Measurements from ENCODE around the gene EPN2.

EPN2 gene

DNA sequence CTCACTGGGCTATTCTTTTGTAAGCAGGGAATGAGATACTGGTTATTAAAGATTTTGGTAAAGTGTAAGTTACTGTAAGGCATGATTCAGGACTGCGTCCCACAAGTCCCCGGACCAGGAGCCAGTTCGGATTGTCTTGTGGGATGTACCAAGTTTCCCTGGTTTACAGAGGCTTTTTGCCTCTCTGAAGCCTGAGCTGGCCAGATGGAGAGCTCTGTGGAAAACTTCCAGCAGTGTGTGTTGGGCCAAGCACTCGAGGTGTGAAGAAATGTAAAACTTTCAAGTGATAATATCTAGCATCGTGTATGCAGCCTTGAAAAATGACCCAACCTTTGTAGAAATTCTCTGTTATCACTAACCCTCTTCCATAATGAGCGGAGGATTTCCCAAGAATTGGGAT lies 2.4 kb downstream of the EPN2 start:
- DNase-seq (ENCODE audit: low read depth in 2 of 2) = no peak

DNA sequence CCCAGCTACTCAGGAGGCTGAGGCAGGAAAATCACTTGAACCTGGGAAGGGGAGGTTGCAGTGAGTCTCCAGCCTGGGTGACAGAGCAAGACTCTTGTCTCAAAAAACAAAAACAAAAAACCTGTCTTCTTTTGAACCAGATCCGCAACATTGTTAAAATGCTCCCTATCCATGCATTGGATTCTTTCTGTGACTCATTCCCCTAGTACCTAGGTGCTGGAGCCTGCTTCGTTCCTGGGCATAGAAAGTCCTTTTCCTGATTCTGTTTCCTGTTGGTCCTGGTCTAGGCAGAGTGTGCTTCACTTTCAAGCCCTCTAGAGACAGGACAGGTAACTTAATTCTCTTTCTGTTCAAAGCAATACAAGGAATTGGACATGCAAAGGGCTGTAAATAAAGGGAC lies 5.2 kb downstream of the EPN2 start:
- DNase-seq (ENCODE audit: low read depth in 2 of 2) = no peak

DNA sequence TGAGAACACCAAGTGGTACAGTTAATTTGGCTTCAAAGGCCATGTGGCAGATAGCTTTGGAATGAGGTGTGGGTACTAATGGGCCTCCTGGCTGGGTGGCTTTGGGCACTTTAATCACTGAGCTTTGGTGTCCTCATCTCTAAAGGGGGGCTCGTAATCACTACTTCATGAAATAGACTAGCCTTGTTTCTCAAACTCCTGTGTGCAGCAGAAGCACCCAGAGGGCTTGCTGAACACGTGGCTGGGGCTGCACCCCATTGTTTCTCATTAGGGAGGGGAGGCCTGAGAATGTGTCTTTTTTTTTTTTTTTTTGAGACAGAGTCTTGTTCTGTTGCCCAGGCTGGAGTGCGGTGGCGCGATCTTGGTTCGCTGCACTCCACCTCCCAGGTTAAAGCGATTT lies 5.8 kb downstream of the EPN2 start:
- DNase-seq (ENCODE audit: low read depth in 2 of 2) = no peak

DNA sequence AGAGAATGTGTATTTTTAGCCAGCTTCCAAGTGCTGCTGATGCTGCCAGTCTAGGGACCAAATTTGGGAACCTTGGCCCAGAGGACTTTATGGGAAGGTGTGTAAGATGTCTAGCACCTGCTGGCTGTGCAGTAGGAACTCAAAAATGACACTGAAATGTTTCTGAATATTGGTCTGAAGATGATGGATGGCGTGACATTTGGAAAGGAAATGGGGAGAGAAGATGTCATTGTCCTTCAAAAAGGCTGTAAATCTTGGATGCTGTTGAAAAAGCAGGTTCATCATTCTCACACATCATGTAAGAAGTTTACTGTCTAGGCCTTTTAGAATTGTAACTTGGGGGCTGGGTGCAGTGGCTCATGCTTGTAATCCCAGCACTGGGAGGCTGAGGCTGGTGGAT lies 6.7 kb downstream of the EPN2 start:
- DNase-seq (ENCODE audit: low read depth in 2 of 2) = no peak

DNA sequence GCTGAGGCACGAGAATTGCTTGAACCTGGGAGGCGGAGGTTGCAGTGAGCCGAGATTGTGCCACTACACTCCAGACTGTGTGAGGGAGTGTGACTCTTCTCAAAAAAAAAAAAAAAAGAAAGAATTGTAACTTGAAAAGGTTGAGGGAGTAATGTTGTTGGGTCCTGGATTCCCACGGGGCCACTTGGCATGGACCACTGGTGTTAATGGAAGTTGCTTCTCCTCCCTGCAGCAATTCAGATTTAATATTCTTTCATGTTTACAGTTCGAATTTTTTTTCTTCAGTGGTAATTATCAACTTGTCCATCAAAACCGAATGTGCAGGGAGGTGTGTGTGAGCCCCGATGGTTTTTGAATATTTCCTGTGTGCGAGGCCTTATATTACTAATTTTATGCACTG lies 7.2 kb downstream of the EPN2 start:
- DNase-seq (ENCODE audit: low read depth in 2 of 2) = no peak

DNA sequence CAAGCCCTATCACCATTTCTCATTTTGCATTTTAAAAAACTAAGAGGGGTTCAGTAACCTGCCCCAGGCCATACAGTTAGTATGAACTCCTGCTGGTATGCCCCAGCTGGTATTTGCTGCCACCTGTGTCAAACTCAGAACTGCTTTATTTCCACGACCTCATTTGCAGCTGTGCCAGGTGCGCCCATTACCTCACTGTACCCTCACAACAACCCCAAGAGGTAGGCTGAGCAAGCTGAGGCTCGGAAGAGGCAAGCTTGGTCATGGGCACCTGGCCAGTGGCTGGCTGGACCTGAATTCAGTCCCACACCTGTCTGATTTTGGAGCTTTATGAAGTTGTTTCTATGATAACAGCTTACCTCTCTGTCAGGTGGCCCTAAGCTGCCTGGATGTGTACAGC lies 7.6 kb downstream of the EPN2 start:
- no peak for DNase-seq (ENCODE audit: low read depth in 2 of 2)

DNA sequence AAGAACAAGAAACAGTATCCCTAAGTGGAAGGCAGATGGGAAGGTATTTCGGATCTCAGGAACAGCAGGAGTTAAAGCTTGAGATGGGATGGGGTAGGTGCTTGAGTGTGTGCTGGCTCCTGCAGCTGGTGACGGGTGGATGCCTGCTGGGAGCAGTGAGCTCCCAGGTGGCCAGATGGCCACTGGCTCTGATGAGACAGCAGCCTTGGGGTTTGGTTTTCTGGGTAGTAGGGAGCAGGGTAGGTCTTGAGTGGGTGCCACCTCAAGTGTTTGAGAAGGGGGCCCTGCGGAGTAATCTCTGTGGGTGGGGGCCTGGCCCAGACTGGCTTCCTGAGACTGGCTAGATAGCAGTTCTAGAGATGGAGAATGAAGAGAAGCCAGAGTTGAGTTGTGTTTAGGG lies 10.3 kb downstream of the EPN2 start:
- no peak for DNase-seq (ENCODE audit: low read depth in 2 of 2)

DNA sequence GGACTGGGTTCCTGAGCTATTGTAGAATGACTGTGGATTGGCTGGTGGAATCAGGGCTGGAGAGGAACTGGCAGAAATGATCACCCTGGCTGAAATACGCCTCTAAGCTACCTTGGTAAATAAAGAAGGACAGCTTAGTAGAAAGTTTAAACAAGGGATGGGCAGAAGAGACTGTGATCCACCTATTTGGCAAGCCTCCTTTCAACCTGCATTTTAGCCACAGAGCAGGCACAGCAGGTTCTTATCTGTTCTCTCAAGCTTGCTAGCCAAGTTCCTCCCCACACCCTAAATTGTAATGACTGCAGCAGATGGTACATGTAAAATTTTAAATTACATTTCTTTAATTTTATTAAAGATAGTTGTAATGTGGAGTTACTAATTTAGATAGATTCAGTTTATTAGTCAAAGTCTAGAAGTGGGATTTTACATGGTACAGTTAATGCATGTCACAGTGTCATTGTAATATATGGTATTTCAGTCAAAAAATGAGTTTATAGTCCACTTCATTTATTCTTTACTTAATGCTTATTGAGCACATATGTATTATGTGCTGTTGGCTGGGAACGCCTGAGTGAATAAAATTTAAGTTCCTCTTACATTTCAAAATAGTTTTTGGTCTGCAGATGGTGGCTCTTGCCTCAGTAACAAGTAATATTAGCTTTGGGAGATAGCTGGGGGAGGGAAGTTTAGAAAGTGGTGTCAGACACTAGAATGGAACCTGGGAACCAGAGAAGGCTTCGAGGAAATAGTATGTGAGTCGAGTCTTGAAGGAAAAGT lies 11.2 kb downstream of the EPN2 start:
- no peak for DNase-seq (ENCODE audit: low read depth in 2 of 2)

DNA sequence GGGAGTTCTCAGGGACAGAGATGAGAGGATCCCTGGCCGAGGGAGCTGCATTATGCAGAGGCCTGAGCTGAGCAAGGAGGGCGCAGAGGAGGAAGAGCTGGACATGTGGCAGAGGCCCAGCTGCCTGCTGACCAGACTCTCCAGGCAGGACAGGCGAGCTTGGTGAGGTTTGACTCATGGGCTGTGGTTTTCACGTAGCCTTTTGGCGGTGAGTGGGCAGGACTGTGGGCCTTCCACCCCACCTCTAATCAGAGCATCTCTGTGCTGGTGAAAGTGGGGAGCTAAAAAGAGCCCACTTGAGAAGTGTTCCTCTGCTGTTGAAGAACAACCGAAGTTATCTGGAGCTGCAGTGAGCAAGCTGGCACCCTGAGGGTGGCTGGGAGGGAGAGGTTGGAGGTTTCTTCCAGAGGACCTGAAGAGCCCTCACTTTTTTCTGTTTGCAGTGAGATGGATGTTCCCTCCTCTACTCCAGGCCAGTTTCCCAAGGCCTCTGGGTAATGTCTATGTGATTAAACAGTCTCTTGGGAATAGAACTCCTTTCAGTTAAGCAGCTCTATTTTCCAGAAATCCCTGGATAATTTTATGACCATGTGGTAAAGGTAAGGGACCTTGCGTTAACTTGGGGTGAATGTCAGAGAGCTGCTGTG lies 11.9 kb downstream of the EPN2 start:
- DNase-seq (ENCODE audit: low read depth in 2 of 2) = no peak

DNA sequence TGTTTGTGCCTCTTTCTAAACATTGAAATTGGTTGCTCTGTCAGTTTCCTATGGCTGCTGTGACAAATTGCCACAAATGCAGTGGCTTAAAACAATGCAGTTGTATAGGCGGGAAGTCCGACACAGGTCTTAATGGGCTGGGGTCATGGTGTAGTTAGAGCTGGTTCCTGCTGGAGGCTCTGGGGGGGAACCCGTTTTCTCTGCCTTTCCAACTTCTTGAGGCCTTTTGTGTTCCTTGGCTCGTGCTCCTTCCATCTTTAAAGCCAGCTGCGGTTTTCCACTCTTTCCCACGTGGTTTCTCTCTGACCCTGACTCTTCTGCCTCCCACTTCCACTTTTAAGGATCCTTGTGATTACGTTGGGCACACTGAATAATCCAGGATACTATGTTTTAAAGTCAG lies 12.5 kb downstream of the EPN2 start:
- no peak for DNase-seq (ENCODE audit: low read depth in 2 of 2)

DNA sequence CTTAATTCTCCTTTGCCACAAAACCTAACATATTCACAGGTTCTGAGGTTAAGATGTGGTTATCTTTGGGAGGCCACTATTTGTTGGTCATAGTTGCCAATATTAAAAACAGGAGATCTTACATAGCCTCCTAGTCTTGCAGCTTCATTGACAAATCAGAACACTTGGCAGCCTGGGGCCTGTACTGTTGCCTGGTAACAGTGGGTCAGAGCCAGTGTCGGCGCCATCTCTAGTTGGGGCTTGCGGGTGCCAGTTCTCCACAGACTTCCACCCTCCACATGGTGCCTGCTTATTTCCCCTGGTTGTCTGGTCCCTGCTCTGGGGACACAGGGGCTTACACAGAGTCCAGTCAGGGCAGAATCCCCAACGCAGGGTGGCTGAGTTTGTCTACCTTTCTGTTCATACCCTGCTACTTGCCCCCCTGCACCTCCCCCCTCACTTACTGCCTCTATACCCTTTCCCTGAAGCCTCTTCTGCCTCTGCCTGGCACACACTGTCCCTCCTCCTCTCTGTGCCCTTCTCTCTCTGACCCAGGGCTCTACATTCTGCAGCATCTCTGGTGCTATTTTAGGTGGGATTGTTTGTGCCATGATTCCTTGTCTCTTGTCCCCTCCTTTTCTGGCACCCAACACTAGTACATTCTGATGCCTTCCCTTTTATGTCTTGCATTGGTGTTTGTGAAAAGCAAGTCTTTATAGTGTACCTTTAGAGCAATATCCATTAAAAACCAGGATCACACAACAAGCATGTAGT lies 13.4 kb downstream of the EPN2 start:
- DNase-seq (ENCODE audit: low read depth in 2 of 2) = no peak

DNA sequence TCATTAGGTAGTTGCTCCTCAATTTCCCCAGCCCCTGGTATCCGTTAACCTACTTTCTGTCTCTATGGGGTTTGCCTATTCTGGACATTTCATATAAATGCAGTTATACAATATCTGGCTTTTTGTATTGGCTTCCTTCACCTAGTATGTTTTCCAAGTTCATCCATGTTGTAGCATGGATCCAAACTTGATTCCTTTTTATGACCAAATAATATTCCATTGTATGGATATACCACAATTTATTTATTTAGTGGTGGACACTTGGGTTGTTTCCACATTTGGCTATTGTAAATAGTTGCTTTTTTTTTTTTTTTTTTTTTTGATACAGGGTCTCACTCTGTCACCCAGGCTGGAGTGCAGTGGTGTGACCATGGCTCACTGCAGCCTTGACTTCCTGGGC lies 15.9 kb downstream of the EPN2 start:
- DNase-seq (ENCODE audit: low read depth in 2 of 2) = no peak

DNA sequence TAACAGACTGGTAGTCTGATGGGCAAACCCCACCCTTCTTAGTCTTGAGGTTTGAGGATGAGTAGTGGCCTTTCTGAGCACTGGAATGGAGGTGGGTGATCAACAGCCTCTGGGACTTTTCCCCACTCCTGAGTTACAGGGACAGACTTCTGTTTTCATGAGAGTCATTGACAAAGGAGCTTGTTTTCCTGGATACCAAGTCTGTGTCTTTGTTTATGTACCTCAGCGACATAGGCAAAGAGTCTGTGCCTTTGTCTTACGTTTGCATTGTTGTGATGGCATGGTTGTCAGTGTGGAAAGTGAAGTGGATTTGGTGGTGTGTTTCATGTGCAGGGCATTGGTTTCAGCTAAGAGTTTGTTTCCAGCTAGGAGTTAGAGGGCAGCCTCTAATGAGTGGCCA lies 17.5 kb downstream of the EPN2 start:
- DNase-seq (ENCODE audit: low read depth in 2 of 2) = no peak

DNA sequence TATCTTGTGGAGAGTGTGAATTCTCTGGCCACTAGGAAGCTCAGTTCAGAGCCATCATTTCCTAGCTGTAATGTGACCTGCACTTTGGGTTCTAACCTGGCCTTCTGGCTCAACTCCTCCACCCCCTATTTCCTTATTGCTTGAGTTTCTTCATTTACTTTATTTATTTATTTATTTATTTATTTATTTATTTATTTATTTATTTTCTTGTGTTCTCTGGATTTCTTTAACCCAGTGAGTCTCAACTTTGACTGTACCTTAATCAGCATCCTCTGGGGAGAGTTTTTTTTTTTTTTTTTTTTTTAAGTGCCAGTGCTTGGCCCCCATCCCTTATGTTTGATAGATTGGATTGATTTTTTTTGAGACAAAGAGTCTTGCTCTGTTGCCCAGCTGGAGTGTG lies 18.1 kb downstream of the EPN2 start:
- no peak for DNase-seq (ENCODE audit: low read depth in 2 of 2)

DNA sequence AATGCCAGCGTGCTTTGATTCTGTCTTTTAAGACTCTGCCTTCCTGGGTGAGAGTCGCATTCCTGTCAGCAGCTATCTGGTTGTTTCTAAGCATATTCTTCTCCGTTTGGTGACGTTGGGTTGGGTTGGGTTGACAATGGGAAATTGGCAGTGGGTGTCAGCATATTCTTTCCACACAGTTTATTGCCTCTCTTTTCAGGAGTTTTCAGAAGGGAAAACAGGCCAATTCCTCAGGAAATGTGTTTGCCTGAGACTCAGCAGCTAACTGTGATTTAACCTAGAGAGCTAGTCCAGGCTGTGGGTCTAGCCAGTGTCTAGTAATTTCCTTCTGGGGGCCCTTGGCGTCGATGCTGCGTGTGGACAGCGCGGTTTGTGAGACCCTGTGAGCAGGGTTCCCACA lies 21.2 kb downstream of the EPN2 start:
- no peak for DNase-seq (ENCODE audit: low read depth in 2 of 2)

DNA sequence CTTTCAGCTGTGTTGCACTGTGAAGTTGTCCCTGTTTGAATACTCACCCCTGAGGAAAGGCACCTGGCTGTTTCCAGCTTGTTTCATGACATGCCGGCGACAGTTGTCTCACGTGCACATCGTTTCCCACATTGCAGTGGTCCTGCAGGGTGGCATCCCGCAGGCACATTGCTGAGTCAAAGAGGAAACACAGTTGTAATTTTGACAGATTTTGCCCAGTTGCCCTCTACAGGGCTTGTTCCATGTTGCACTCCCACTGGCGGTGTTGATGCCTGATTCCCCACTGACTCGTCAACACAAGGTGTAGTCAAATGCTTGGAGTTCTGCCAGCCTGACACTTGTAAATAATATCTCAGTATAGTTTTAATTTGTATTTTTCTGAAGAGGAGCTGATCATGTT lies 23.8 kb downstream of the EPN2 start:
- DNase-seq (ENCODE audit: low read depth in 2 of 2) = no peak

DNA sequence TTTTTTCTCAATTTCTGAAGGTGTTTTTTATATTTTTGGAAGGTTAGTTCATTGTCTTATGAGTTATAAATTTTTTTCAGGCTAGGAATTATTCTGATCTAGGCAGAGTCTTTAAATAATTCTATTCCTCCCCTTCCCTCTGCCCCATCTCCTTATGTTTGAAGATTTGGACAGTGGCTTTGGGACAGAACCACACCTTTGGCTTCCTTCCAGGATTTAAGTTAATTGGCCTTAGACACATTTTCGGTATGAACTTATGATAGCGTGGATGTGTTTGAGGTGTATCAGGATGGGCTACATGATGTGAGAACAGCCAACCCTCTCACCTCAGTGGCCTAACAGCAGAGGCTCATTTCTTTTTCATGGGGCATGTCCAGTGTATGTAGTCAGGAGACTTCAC lies 24.3 kb downstream of the EPN2 start:
- no peak for DNase-seq (ENCODE audit: low read depth in 2 of 2)

DNA sequence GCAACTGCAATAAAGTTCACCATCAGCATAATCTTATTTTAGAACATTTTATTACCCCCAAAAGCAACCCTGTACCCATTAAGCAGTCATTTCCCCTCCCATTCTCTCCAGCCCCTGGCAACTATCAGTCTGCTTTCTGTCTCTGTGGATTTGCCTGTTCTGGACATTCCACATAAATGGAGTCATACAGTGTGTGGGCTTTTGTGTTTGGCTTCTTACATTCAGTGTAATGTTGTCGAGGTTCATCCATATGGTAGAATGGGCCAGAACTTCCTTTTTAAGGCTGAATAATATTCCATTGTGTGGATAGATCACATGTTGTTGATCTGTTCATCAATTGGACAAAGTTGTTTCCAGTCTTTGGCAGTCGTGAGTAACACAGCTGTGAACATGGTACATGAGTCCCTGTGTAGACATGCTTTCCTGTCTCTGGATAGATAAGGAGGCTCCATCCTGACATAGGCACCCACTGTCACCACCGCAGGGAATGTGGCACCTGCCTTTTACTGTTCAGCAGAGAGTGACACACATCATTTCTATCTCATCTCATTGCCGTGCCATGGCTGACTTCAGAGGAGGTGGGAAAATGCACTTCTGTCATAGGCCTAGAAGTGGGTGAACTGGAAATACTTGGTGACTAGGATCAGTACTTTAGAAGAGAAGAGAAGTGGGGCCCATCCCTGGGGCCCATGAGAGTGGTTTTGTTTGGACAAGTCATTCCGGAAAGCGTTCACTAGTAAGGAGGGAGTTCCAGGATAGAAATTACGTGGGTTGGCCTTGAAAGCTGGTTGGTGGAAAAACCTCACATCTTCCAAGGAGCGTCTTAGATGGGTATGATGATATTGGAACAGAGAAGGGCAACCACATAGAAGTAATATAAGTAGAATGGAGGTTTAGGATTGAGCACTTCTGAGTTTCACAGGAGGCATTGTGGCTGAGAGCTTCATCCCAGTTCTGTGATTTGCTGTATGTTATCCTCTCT lies 25.8 kb downstream of the EPN2 start:
- no peak for DNase-seq (ENCODE audit: low read depth in 2 of 2)

DNA sequence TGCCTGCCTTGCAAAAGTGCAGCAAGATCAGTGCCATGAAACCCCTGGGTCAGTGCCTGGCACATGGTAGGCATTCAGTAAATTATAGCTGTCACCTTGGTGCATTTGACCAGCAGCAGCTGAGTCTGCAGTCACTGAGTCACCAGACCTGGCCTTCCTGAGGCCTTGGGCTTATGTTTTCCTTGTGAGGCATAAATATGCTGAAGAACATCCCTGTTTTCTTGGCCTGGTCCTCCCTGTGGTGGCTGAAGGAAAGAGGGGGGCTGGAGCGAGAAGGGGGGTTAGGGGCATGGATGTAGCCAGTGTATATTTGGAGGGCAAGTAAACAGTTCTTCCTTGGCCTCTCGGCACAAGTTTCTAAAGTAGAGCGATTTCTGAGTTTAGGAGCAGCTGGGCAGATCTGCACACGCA lies 26.5 kb downstream of the EPN2 start:
- DNase-seq (ENCODE audit: low read depth in 2 of 2) = no peak

DNA sequence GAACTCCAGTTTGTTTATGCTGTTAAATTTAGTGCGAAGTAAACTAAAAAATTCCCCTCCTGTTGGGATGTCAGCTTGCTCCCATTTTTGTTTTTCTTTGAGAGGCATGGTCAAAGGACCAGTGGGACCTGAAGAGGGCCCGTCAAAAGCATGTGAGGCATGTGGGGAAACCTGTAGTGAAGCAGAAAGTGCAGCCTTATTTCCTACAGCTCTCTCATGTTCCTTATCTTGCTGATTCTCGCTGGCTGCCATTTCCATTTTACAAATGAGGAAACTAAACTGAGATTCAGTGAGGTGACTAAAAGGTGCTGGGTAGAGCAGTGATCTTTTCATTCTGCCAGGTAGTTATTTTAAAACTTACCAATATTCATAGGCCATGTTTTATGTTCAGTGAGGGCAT lies 27.1 kb downstream of the EPN2 start:
- no peak for DNase-seq (ENCODE audit: low read depth in 2 of 2)

DNA sequence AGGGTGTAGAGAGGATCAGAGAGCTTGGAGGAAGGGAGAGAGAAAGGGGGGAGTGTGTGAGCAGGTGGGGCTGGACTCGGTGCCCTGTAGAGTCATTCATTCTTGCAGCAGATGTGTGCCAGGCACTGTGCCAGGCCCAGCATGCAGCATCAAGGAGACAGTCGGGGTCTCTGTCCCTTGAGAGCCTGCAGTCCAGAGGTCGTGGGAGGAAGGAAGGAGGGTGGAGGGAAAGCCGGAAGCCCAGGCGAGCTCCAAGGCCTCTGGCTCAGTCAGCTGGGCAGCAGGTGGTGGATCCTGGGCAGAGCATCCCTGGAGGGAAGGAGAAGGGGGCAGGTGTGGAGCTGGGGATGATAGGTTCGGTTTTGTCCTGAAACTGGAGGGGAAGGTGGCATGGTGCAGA lies 27.5 kb downstream of the EPN2 start:
- DNase-seq (ENCODE audit: low read depth in 2 of 2) = no peak

DNA sequence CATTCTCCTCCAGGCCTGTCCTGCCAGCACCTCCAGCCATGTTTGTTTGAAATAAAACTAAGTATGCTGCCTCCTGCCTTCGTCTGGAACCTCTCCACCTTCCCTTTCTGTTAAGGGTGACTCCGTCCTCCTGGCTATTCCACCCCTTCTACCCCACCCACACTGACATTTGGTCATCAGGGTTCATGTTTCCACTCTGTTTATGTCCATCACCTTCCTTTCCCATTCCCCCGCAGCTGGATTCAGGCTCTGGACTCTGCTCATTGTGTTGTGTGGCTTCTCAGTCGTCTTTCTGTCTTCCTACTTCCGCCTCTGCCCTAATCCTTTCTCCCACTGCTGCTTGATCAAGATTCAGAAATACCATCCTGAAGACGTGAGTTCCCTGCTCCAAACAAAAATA lies 28.6 kb downstream of the EPN2 start:
- no peak for DNase-seq (ENCODE audit: low read depth in 2 of 2)
